H1 (cell line): ENCODE data around the gene BCAS2.

Experiments used
- BRCA1 ChIP-seq: IDR thresholded peaks from 2 replicates; pipeline ENCODE4 v1.6.1; 2012; ENCODE audit warnings: low read depth, low read length, improper control_type of control experiment
- CTCF ChIP-seq, 3 experiments: IDR thresholded peaks; 1 replicate in 2 of 3; 2 replicates in 1 of 3; pipeline versions ENCODE4 v1.5.1 to v1.6.1; 2011; ENCODE audit warnings: low read length in 3 of 3, mild to moderate bottlenecking in 3 of 3, inconsistent platforms in 2 of 3, low read depth in 1 of 3, moderate library complexity in 1 of 3; ENCODE audit not compliant: insufficient read depth in 1 of 3; ENCODE audit errors: control extremely low read depth in 1 of 3
- EZH2 ChIP-seq: fragments of 200-600 bp; sonication (generic); IDR thresholded peaks from 2 replicates; pipeline ENCODE4 v1.7.1; 2012; ENCODE audit warnings: low read depth, mild to moderate bottlenecking, moderate library complexity, low read length, inconsistent platforms; ENCODE audit not compliant: severe bottlenecking
- GABPA ChIP-seq: IDR thresholded peaks from 2 replicates; pipeline ENCODE4 v1.6.1; 2011; ENCODE audit warnings: mild to moderate bottlenecking, low read length, moderate library complexity, borderline replicate concordance; ENCODE audit not compliant: insufficient read depth
- TAF1 ChIP-seq: IDR thresholded peaks from 2 replicates; pipeline ENCODE4 v1.6.1; 2011; ENCODE audit warnings: mild to moderate bottlenecking, low read depth, low read length

DNA sequence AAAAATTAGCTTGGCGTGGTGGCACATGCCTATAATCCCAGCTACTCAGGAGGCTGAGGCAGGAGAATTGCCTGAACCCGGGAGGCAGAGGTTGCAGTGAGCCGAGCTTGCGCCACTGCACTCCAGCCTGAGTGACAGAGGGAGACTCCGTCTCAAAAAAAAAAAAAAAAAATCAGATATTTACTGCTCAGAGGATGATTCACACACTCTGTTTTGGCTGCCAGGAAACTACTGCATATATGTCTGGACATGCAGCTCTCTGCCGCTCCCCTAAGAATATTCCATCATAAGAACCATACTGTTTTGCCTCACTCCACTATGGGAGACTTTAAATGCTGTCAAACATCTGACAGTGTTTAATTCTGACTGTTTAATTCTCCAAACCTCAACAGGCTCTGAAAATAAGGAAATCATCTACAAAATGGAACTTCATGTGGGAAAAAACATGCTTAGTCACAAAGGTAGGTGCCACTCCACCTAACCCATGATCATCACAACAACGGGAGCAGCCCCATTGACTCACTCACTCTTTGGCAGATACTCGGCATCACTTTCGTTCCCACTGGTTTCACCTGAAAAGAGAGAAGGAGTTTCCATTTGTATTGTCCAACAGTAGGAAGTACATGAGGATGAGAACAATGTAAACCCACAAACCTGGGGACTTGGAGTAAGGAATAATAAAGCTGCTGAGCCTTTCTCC is 29.3 kb upstream of the BCAS2 start:
- TF ChIP-seq CTCF (IDR thresholded peaks at IDR 0.05; ENCODE audit: control extremely low read depth in 1 of 3, insufficient read depth in 1 of 3, low read depth in 1 of 3, low read length in 3 of 3) (no peak), BRCA1 (no peak), EZH2 (no peak), TAF1 (no peak), GABPA (no peak)
